ENCODE results near the gene ACTRT3.
"Not testable (repeated sequence)": the region's sequence is repeated elsewhere in the genome, so short reads cannot be mapped to it uniquely, and the experiment has no call there.

The ACTRT3 gene

GRCh38 chr3:169772897-169773816 lies 3.8 kb upstream of the ACTRT3 start, which contains the start of gene MYNN:
Gene MYNN, plus strand, starts transcription at chr3:169773396. Its CDS starts 900 bp downstream, at chr3:169774296.
- peak; percentile 83 to 86 for DNase-seq (ENCODE audit: low read depth in 2 of 2, low spot score in 1 of 2)

GRCh38 chr3:169772305-169772896 lies 3.0 kb upstream of the ACTRT3 start:
- peak in 1 of 2 donors; percentile 20 for DNase-seq (ENCODE audit: low read depth in 2 of 2, low spot score in 1 of 2)

- DNase-seq (ENCODE audit: low read depth in 2 of 2, low spot score in 1 of 2), result peak in 1 of 2 donors; percentile 39
These were observed 2.3 kb upstream of the ACTRT3 start for GRCh38 chr3:169771497-169772304.

DNA sequence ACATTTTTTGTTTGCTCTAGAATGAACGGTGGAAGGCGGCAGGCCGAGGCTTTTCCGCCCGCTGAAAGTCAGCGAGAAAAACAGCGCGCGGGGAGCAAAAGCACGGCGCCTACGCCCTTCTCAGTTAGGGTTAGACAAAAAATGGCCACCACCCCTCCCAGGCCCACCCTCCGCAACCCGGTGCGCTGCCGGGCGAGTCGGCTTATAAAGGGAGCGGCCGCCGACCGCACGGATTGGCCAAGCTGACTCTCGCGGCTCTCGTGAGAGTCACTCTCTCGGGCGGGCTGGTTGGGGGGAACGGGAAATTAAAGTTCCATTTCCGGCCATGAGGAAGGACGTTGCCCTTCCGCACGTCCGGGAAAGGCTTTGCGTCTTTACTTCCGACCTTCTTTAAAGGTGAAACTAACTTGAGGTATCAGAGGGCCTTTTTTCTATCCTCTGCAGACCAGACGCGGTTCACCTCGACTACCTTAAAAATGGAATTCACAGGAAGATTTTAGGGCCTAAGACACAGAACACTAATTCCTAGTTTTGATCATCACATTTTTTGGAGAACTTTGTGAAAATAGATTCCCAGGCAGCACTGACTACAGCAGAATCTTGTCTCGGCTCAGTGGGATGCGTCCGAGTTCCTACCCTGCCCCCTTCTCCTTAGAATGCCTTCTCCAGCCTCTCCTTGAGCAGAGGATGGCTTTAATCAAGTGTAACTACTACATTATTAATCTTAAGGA lies 4.3 kb downstream of the ACTRT3 start, which contains the start of gene TERC:
Gene TERC (minus strand): TSS at position 179 of the 731 bp plus-strand sequence.
- DNase-seq (ENCODE audit: low read depth in 2 of 2, low spot score in 1 of 2), result peak; percentile 70 to 87

GRCh38 chr3:169764312-169764881 lies 5.0 kb downstream of the ACTRT3 start:
- peak in 1 of 2 donors; percentile 16 for DNase-seq (ENCODE audit: low read depth in 2 of 2, low spot score in 1 of 2)

DNA sequence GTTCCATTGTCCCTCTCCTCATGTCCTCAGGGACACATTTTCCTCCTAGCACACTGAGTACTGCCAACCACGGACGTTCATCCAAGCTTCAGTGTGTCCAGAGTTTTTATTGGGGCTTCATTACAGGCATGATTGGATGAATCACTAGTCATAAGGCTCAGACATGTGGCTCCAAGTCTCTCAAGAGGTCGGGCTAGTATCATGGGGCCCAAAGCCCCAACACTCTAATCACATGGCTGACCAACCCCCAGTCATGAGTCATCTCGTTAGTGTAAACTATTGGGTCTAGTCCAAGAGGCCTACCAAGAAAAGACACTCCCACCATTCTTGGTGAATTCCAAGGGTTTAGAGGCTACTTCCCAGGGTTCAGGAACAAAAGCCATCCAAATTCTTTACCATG lies 8.9 kb downstream of the ACTRT3 start:
- DNase-seq (ENCODE audit: low read depth in 2 of 2, low spot score in 1 of 2), result no peak

- no peak for DNase-seq (ENCODE audit: low read depth in 2 of 2, low spot score in 1 of 2)
These were observed 10.1 kb downstream of the ACTRT3 start for GRCh38 chr3:169759256-169759655.

DNA sequence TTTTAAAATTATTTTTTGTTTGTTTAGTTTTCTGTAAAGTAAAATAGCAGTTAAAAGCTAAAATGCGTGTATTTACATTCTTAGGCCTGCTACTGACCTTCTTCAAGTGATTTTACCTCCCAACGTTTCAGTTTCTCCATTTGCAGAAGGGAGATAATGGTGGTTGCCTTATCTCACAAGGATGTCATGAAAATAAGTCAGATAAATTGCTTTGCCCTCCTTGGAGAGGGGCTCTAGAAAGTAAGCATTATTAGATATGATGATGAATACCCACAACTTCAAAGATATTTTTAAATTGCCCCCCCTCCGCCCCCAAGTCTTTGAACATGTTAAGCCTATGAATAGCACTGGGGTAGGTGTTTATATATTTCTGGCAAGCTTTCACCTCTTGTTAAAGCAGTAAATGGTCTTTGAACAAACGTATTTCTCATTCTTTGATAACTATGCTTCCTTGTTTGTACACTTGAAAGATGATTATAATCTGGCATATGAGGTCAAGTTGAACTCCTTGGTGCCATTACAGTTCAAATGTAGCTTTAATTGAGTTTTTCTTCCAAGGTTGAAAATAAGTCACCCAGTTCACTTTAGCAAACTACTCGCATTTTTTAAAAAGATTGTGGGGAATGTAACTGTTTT lies 10.9 kb downstream of the ACTRT3 start:
- DNase-seq (ENCODE audit: low read depth in 2 of 2, low spot score in 1 of 2), result no peak

- no peak for DNase-seq (ENCODE audit: low read depth in 2 of 2, low spot score in 1 of 2)
These were observed 13.9 kb downstream of the ACTRT3 start for GRCh38 chr3:169755488-169755887.

- DNase-seq (ENCODE audit: low read depth in 2 of 2, low spot score in 1 of 2), result no peak
These were observed 14.7 kb downstream of the ACTRT3 start for GRCh38 chr3:169754711-169755110.

DNA sequence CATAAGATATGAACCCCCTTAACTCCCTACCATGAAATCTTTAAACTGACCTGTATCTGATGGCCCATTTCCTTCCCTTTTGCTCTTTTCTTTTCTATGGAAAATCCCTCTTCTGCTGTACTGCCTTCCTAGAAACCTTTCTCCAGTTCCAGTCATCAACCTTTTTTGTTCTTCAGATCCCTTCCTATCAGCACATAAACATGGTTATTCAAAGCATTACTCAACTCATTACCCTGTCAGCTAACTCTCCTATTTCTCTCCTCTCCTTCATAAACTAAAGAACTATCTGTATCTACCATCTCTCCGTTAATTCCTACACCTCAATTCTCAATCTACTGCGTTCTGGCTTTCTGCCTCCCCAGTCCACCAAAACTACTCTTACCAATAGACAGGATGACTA lies 17.5 kb downstream of the ACTRT3 start:
- DNase-seq (ENCODE audit: low read depth in 2 of 2, low spot score in 1 of 2), result no peak

DNA sequence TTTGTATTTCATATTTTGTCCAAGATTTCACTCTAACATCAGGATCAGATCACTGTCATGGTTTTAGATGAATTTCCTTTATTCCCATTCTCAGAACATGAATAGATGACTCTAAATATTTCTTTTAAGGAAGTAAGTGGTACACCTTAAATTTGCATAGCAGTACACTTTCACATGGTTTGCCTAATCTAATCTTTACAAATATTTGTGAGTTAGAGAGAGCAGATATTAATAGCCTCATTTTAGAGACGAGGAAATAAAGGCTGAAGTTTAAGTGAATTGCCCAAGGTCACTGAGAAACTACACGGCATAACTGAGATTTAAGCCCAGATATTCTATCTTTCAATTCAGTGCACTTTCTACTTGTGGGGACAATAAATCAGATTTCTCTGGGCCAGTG lies 18.7 kb downstream of the ACTRT3 start:
- DNase-seq (ENCODE audit: low read depth in 2 of 2, low spot score in 1 of 2), result no peak

- no peak for DNase-seq (ENCODE audit: low read depth in 2 of 2, low spot score in 1 of 2)
These were observed 20.7 kb downstream of the ACTRT3 start for GRCh38 chr3:169748670-169749069.

- DNase-seq (ENCODE audit: low read depth in 2 of 2, low spot score in 1 of 2), result no peak
These were observed 22.4 kb downstream of the ACTRT3 start for GRCh38 chr3:169746924-169747323.

DNA sequence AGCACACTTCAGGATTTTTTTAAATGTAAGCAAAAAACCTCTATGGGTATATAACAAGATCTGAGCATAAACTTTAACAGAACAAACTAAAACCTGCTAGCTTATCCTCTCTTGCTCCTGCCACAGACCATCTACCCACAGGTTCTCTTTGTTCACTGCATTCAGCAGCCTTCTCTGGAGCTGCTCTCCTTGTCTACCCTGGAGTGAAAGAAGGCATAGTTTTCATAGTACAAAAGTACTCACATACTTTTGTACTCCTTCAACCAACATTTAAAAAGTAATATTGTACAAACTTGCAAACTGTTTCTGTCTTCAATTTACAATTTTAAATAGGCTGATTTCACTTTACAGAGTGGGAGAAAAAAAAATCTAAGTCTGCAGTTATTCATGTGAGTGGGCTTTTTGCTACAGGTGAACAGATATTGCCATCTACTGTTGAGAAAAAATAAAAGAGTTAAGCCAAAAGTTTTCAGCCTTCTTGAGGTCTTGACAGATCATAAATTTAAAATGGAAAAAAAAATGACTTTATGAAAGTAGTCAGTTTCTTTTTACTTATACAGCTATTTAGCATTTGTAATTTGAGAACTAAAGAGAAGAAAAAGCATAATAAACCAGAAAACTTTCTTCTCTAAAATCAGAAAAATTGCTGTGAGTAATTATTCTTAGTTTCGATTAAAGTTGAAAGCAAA lies 24.9 kb downstream of the ACTRT3 start:
- no peak for DNase-seq (ENCODE audit: low read depth in 2 of 2, low spot score in 1 of 2)

GRCh38 chr3:169739067-169739466 lies 30.3 kb downstream of the ACTRT3 start:
- no peak for DNase-seq (ENCODE audit: low read depth in 2 of 2, low spot score in 1 of 2)

DNA sequence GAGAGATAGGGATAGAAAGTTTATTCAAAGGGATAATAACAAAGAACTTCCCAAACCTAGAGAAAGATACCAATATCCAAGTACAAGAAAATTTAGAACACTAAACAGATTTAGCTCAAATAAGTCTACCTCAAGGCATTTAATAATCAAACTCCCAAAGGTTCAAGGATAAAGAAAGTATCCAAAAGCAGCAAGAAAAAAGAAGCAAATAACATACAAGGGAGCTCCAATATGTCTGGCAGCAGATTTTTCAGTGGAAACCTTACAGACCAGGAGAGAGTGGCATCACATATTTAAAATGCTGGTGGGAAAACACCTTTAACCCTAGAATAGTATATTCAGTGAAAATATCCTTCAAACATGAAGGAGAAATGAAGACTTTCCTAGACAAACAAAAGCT lies 37.5 kb downstream of the ACTRT3 start:
- not testable (repeated sequence) for DNase-seq (ENCODE audit: low read depth in 2 of 2, low spot score in 1 of 2)

DNA sequence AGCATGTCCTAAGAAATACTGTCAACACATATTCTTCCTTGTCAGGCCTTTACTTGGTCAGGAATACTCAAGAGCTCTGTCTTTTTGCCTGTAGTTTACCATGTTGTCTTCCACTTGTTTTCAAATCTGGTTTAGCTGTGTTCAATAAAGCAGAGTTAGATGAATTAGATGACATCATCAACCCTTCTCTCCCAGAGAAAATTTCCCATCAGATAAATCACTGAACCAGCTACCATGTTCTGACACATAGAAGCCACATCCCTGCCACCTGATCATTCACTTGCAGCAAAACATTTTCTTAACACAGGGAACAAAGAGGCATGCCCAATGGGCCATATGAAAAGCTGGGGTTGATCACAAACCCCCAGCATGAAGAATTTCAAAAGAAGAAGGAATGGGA lies 46.6 kb downstream of the ACTRT3 start:
- no peak for DNase-seq (ENCODE audit: low read depth in 2 of 2, low spot score in 1 of 2)

DNA sequence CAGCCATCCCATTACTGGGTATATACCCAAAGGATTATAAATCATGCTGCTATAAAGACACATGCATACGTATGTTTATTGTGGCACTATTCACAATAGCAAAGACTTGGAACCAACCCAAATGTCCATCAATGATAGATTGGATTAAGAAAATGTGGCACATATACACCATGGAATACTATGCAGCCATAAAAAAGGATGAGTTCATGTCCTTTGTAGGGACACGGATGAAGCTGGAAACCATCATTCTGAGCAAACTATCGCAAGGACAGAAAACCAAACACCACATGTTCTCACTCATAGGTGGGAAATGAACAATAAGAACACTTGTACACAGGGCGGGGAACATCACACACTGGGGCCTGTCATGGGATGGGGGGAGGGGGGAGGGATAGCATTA lies 50.9 kb downstream of the ACTRT3 start:
- DNase-seq (ENCODE audit: low read depth in 2 of 2, low spot score in 1 of 2), result not testable (repeated sequence)
